GM19467 (cell line): ENCODE results near the gene DLK1.

Source experiments
- ATAC-seq: cut with Tn5 transposase; IDR thresholded peaks from one replicate; pipeline ENCODE4 v1.9.1; 2021; ENCODE audit warnings: mild to moderate bottlenecking, moderate library complexity; ENCODE audit not compliant: unreplicated experiment

DLK1 gene

DNA sequence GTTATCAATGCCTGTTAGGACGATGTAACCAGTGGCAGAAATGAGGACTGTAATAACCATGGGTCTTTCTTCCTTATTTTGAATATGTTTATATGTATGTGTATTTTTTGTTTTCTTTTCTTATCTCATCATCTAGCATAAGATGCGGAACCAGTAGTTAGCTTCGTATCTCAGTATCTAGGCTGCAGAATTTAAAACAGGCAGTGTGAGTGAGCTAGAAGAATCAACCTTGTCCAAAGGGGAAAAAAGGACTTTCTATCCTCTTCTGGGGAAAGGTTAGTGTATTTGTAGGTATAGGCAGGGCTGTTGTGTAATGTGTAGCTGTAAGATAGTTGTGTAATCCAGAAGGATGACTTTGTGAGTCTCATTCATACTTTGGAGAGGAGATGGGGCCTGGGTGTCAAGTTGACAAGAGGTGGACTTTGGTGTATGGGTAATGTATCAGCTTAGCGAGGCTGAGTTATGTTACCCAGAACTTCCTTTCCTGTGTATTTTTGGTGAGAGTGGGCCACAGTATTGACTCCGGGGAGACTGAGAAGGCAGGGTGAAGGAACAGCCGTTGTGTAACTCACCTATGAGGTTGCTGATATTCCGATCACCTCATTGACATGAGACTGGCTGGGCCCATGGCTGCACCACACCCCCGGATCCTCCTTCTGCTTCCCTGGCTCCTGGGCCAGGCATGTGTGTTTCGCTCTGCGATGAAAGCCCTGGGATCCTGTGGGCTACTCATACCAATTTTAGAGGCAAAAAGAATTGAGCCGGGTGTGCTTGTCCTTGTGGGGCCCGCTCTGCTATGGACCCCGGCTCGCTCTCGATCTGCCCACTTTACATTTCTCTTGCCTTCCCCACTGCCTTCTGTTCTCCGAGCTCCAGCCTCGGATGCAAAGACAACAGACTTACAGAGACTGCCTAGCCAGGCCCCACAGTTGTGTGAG is 24.3 kb downstream of the DLK1 start:
- no peak for ATAC-seq

DNA sequence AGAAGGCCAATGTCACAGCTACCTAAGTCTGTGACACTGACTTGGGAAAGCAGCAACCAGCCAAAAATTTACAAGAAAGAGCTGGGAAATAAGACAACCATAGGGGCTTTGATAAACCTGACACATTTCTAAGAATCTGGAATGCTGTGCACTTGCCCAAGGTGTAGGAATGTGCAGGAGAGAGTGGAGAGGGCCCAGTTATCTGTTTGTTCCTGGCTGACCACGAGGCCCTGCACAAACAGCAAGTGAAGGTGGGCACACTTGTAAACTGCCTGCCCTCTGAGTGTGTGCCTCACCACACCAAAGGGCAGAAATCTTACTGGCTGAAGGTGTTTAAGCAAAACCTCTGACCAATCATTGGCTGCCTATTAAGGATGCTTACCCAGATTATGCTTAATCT is 27.3 kb downstream of the DLK1 start:
- no peak for ATAC-seq

DNA sequence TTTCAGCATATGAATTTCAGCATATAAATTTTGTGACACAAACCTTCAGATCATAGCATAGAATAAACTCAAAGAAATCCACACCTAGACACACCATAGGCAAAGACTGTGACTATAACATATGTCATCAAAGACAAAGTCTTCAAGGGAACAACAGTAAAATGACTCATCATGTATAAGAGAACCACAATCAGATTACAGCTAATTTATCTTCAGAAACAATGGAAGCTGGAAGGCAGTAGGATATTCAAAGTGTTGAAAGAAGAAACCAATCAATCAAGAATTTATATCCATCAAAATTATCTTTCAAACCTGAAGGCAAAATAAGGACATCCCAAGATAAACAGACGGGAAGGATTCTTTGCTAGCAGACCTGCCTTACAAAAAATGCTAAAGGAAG is 29.0 kb downstream of the DLK1 start:
- ATAC-seq = no peak

DNA sequence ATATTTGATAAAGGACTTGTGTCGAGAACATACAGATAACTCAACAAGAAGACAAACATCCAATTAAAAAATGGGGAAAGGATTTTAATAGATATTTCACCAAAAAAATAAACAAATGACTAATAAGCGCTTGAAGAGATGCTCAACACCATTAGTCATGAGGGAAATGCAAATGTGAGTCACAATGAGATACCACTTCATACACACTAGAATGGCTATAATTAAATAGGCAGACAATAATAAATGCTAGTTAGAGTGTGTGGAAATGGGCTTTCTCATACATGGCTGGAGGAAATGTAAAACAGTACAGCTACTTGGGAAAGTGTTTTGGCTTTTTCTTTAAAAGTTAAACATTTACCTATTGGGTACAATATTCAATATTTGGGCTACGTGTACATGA is 34.8 kb downstream of the DLK1 start:
- no peak for ATAC-seq

DNA sequence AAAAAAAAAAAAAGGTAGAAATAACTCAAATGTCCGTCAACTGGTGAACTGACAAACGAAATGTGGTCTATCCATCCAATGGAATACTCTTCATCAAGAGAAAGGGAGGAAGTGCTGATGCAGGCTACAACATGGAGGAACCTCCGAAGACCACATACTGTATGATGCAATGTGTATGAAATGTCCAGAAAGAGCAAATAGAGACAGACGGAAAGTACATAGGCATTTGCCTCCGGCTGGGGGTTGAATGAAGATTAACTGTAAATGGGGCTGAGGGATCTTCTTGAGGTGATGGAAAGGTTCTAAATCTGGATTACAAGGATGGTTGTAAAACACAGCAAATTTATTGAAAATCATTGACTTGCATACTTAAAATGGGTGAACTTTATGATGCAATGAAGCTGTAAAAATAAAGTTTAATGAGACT is 35.4 kb downstream of the DLK1 start:
- no peak for ATAC-seq

DNA sequence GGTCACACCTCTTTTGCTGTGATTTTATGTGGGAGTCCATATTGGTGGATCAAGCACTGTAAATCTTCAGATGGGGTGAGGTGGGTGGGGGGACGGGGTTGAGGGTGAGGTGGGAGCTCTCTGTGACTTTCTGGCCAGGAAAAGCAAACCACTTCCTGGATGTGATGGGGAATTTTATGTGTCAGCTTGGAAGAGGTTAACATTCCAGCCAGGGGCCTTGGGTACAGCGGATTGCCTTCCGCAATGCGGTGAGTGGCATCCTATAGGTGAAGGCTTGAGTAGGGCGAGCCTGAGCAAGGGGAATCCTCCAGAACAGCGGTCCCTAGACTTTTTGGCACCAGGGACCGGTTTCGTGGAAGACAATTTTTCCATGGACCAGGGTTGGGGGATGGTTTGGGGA is 36.2 kb downstream of the DLK1 start:
- no peak for ATAC-seq

DNA sequence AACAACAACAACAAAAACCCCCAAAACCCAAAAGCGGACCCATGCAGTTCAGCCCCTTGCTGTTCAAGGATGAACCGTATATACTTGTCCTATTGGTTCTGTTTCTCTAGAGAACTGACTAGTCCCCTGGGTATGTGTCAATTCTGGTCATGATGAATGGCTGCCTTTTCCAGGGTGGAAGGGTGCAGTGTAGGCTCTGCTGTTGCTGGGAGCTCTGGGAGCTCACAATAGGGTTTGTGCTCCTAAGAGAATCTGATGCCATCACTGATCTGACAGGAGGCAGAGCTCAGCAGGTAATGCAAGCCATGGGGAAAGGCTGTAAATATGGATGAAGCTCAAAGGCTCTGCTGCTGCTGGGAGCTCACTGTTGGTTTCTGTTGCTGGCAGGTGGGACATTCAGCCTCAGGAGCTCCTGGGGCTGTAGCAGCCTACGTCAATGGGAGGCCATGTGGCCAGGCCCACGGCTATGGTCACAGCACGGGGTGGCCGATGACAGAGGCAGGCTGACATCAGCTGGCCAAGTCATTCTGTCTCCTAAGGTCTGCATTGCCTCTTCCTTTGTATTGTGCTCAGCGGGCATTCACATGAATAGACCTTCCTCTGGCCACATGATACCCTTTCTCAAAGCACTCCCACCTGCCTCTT is 37.9 kb downstream of the DLK1 start:
- no peak for ATAC-seq

DNA sequence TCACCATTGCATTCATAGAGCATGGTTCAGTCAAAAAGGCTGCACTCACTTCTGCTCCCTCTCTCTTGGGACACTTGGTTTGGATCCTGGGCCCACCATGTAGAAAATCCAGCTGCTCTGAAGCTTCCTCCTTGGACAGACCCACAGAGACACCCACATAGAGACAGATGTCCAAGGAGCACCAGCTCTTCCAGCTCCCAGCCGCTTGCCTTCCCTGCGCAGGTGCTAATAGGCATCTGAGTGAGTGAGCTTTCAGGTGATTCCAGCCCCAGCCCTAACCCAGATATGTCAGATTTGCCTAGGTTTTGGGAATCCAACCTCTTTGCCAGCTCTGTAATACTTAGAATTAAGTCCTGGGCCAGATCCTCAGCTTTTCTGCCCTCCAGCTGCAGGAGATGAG is 38.6 kb downstream of the DLK1 start:
- no peak for ATAC-seq

DNA sequence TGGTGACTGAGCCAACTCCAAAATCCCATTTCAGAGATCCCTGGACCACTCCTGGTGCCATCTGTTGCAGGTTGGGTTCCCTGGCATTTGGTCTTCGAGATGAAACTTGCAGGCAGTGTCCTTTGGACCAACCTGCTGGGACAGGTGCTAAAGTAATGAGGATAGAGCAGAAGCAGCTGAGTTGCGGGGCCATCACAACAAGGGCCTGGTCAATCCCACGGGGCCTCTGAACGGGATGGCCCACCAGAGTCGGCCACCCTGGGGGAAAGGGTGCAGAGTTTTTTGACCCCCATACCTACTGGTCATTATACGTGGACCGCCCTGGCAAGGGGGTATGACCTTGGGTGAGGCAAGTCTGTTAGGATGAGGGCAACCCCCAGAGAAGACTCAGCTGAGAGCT is 39.3 kb downstream of the DLK1 start:
- no peak for ATAC-seq

DNA sequence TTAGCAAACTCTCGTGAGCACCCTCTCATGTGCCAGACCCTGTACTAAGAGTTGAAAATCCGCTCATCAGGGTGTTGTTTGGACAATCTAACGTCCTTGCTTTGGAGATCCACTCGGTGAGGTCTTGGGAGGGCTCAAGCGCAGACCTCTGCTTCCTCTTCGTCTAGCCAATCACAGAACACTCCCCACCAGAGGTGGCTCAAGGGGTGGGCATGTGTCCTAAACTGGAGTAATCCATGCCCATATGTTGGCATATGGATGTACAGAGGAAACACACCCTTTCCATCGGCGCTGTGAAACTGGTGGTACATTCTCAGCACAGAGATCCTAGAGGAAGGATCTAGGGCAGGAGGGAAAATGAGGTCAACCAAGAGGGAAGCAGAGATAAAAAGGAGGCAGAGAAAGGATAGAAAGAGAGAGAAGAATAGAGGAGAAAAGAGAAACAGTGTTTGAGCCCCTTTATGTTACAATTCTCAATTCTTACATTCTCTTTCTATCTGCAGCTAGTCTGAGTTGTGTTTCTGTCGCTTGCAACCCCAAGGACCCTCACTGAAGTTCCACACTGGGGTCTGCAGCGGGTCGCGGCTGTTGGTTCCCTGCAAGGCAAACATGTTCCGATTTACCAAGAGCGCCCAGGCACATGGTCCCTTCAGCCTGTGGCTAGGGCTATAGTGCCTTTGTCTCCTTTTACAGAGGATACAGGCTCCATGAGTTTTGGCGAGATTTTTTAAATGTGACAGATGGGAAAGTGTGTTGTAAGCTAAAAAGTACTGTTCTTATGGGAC is 40.5 kb downstream of the DLK1 start:
- no peak for ATAC-seq

DNA sequence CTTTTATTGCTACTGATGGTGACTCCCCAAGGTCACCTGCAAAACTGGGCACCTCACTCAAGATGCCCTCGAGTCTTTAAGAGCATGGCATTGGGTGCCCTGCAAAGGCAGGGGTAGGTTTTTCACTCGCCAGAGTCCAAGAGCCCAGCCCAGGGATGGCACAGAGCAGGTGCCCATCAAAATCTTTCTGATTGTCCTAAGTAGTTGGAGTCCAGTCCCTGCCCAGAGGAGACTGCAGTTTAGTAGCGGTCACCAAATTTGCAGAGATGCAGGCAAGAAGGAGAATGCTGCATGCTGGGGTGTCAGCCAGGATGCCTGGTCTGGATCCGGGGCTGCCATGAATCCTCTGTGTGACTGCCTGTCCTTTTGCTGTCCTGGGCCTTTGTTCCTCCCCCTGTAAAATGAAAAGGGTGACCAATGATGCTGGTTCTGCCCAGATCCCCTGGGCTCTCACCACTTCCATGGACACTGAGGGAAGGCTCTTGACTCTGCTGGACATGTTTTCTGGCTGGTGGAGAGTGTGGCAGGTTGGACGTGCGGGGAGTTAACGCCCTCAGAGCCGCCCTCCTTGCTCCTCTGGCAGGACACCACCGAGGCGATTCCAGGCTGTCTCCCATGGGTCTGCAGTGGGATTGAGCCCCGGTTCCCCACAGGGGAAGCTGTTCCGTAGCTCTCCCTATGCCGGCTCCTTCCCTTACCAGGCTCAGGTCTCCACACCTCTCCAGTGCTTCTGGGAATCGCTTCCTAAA is 41.3 kb downstream of the DLK1 start:
- ATAC-seq = no peak

DNA sequence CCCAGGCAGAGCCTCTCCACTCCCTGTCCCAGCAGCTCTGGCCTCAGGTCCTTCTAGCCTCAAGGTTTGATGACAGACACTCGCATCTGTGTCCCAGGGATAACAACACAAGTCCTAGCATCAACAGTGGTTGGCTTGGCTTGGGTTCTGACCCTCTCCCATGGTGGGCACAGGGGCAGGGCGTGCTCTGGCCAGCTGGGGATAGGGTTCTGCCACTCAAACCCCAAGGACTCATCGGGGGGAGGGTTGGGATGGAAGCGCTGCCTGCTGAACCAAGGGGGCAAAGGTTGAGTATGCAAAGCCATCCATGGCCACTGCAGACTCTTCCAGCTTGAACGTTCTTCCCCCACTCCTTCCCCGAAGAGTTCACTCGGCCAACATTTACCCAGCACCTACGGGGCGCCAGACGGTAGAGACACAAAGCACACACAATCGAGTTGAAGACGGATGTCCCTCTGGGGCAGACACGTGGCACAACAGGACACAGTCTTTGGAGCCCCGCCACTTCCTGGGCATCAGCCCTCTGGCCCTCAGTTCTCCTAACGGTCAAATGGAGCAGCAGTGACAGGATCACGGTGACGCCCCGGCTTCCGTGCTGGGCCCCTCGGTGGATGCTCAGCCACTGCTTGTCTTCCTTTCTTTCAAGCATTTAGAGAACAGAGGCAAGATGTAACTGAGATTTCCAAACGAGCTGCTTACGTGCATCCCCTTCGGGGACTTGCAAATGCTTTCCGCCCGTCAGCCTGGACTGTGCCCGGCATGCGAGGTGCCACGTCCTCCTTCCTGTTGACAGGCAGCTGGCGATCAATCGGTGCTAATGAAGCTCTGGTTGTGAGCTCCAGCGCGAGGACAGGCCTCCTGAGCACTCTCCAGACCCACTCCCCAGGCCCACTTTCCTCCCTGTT is 42.6 kb downstream of the DLK1 start:
- ATAC-seq = no peak

DNA sequence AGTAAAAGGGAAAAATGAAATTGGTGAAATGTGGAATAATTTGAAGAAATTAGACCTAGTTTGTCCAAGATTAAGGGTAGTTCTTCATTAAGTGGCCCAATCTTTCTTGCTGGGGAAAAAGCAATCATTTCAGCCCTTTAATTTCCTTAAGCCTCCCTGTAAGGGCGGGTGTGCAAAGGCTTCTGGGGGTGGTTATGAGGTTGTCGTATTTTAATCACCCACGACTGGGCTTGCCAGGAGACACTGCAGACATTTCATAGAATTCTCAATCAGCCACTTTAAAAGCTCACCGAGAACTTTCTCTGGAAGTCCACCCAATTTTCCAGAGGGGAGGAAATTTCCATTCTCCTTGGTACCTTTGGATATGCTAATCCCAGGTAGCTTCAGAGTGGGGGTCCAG is 43.4 kb downstream of the DLK1 start:
- no peak for ATAC-seq

DNA sequence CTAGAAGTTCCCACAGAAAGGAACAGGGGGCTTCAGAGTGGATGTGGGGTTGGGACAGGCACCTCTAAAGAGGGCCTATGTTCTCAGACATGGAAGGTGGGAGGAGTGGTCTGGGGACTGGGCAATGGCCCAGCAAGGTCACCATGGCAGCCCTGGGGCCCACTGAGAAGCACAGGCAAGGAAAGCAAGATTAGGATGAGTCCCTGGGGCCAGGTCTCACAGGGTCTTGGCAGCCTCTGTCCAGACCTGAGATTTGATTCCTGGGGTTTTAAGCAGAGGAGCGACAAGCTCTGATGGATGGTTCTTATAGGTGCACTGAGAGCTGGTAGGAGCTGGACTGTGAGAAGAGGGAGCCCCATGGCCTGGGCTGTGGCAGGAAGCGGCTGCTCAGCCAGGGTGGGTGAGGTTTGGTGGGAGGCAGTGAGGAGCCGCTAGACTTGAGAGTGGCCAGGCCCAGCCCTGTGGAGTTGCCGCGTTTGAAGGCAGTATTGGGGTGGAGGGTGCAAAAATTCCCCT is 44.0 kb downstream of the DLK1 start:
- ATAC-seq = no peak

DNA sequence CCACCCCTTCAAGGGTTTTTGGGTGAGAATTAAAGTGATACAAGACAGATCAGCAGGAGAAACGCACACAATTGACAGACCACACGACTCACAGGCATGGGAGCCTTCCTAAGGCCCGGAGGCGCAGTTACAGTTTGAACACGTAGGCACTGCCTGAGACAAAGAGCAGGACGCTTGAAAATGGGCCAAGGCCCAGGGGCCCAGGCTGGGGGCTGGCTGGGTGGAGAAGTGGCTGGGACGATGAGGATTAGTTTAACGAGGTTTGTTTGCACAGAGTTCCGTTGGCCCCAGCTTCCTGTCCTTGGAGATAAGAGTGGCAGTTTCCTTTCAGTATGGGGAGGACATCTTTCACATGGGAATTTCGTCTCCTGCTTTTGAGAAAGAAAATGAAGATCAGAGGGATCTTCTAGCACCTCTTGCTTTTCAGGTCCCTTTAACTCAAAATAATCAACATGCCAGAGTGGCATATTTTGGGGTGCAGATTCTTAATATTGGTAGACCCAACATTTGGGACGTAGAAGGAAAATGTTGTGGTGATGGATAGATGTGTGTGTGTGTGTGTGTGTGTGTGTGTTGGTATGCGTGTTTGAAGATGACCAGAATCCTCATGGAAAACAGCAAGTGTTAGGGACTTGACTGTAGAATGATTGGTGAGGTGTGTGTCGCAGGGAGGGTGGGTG is 44.6 kb downstream of the DLK1 start:
- no peak for ATAC-seq

DNA sequence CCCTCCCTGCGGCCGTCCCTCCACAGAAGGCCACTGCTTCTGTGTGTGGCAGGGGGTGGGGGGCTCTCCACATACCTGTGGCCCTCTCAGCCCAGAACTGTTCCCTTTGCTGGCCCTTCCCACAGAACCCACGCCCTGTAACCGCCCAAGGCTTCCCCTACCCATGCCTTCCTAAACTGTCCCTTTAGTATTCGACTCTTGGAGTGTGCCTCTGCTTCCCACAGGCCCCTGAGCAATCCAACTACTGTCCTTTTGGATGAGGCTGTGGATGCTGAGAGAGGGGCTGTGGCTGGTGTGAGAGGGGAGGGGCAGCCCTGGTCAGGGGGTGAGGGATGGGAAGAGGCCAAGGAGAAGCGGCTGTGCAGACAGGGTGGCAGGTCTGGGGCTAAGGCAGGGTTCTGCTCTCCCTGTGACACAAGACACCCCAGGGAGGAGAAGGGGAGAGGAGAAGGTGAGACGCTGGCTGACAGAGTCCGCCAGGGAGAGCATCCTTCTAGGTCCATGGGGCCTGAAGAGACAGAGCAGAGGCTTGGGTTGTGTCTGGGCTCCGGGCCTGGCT is 46.0 kb downstream of the DLK1 start:
- ATAC-seq = no peak

DNA sequence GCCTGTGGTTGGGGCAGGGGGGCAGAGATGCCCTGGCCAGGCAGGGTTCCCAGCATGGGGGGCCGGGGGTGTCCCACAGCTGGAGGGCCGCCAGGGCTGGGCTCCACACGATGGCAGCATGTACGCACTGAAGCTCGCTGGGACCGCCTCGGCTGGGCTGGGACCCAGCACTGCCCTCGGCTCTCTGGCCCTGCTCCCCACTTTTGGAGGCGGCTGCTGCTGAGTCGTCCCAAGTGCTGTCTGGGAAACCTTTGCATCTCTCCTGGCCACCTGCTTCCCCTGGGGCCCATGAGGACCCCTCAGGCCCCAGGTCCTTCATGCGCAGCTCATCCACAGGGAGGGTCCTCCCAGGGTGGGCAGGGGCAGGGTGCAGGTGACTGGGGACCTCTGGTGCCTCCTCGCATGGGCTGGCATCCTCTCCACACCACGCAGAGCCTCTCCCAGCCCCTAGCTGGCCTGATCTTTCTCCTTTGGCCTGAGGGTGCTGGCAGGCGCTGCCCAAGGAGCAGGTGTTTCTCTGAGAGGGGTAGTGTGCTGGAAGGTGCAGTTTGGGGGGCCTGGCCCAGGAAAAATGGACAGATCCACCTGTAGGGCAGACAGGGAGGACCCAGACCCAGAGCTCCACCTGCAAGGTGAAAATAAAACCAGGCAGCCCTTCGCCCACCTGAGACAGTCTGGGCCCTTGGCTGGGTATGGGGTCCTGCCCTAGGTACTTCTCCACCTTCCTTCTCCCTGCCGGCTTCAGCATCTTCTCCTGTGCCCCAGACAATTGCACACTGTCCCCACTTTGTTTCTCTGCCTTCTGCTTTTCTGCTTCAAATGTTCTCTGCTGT is 46.9 kb downstream of the DLK1 start:
- ATAC-seq = no peak

DNA sequence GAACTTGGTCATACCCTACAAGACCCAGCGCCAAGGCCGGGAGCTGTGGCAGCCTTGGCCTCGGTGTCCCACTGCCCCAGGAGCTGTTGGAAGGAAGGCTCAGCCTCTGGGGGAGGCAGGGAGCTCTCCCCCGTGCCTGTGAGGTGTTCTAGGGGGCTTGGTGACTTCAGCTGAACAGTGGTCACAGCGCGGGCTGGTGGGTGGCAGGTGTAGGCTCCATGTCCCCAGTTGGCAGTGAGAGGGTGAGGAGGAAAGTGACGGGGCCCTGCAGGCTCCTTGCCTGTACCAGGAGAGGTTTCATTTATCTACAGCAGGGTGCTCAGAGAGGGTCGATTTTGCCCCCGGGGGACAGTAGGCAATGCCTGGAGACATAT is 47.5 kb downstream of the DLK1 start:
- no peak for ATAC-seq
